ENCODE data around the gene MEI4. TPM values are rescaled to one million over a fixed set of nuclear protein-coding genes. Genes with fewer than 3 reads are reported as not detected.
"Not testable (repeated sequence)": the region's sequence is repeated elsewhere in the genome, so short reads cannot be mapped to it uniquely, and the experiment has no call there.

The MEI4 gene
- total RNA-seq, 1 donor from 2014 or later: not detected

DNA sequence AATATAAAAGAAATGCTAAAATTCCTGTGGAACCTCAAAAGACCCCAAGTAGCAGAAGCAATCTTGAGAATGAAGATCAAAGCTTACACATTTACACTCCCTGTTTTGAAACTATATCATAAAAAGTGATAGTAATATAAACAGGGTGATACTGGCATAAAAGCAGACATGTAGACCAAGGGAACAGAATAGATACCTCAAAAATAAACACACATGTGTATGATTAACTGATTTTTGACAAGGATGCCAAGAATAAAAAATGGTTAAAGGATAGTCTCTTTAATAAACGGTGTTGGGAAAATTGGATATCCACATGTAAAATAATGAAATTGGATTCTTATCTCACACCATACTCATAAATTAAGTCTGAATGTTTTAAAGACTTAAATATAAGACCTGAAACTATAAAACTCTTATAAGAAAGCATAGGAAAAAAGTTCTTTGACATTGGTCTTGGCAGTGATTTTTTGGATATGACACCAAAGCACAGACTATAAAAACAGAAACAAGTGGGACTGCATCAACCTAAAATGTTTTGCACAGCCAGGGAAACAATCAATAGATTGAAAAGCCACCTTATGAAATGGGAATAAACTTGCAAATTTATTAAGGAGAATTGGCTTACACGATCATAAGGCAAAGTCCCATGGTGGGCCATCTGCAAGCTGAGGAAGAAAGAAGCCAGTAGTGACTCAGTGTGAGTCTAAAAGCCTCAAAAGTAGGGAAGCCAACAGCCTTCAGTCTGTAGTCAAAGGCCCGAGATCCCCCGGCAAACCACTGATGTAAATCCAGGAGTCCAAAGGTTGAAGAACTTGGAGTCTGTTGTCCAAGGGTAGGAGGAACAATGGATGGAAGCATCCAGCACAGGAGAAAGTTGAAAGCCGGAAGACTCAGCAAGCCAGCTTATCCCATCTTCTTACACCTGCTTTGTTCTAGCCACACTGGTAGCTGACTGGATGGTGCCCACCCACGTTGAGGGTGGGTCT, 144.3 kb downstream of the MEI4 start:
- DNase-seq (ENCODE audit: low spot score): no peak
- intact Hi-C loops (cut with DNase I): no loop called here

DNA sequence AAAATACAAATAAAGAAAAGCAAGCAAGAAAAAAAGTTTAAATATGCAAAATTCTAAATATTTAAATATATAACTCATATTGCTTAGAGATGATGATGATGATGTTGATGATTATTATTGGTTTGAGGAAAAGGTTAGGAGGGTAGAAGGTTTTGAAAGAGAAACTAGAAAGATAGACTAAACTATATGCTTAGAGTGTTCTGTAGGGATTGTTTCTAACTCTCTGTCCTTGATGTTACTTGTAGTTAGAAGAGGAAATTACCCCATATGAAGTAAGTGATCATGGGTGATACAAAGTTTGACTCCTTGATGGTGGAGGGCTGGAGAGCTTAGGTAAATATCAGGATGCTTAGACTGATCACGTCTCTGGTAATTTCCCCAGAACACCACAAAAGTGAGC, 159.5 kb downstream of the MEI4 start:
- DNase-seq (ENCODE audit: low spot score): no peak
- intact Hi-C loops (cut with DNase I): no loop called here

DNA sequence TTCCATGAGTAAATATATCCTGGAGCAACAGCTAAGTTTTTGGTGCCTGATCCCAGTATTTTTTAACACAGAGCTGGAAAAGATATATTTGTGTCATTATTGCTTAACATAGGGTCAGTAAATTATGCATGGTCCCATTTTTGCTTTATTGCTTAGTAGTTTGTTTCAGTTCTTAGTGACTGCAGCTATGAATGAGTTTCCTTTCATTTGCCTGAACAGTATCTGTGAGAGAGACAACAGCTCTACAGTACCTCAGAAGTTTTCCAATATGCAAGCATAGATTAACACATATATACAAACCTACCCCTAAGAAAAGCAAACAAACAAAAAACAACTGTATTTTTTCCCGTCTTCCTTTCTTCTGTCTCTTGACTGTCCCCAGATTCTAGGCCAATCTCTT, 160.3 kb downstream of the MEI4 start:
- intact Hi-C loops (cut with DNase I): no loop called here

DNA sequence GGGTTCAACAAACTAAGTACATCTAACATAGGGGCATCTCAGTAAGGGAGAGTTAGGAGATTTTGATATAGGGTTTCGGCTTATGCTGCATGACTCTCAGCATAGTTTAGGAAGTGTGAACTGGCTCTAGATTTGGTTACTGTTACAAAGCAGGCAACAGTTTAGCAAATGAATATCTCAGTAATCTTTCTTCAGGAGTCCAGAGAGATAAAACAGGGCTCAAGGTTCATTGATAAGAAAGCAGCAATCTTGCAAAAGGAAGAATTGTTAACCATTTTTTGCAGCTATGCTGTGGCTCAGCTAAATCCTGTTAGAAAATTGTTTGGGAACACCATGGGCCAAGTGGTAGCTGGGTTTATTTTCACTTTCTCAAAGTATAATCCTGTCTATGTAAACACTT, 161.3 kb downstream of the MEI4 start:
- intact Hi-C loops (cut with DNase I): no loop called here
- DNase-seq (ENCODE audit: low spot score): no peak

More for the DNA sequence above, 160.3 kb downstream of the MEI4 start:
- DNase-seq (ENCODE audit: low spot score): no peak

DNA sequence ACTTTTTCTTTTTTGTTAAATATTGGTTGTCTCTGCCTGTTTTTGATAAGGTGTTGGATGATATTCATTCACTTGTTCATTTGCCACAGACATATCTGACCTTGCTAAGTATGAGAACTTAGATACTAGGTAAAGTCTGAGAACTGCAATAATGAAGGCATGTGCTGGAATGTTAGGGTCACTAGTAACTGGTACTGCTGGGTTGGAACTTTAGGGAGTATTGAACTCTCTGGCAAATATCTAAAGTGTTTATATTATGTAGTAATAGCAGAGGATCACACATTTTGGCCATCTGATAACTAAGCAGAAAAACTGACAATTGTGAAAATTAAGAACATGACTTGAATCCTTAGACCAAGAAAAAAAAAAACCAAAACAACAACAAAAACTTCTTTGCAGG, 162.7 kb downstream of the MEI4 start:
- no peak for DNase-seq (ENCODE audit: low spot score)

DNA sequence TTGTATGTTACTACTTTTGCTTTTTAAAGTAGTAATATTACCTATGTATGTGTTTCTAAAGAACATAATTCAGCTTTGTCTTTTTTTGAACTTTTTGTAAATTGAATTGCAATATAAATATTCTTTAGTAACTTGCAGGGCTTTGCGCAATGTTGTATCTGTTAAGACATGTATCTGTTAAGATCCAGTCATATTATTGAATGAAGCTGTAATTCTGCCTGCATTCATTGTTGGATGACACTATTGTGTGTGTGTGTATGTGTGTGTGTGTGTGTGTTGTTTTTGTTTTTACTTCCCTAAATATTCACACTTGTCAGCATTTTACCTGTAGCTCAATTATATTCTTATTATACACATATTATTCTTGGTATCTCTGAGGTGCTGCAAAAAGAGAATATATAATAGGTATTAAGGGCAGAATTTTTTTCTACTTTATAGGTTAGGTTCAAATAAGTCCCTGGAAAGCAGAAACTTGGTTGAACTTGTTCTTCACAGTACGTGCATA, 164.0 kb downstream of the MEI4 start:
- intact Hi-C loops (cut with DNase I): no loop called here
- no peak for DNase-seq (ENCODE audit: low spot score)

More for the DNA sequence above, 162.7 kb downstream of the MEI4 start:
- intact Hi-C loops (cut with DNase I): no loop called here

DNA sequence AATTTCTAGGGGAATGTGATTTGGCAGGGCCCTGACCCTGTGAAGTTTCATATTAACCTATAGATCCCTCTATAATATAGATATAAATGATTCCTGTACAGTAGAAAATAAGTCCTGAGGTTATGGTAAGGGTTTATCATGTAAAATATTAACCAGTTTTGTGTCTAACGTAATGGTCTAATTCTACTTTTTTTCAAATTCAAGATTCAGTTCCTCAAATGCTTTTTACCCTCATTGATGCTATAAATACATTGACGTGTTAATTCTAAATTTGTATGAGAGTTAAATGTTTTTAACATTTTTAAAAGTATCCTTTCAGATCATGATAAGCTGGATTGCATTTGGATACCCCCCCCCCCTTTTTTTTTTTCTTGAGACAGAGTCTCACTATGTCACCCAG, 169.4 kb downstream of the MEI4 start:
- intact Hi-C loops (cut with DNase I): no loop called here
- DNase-seq (ENCODE audit: low spot score): no peak

DNA sequence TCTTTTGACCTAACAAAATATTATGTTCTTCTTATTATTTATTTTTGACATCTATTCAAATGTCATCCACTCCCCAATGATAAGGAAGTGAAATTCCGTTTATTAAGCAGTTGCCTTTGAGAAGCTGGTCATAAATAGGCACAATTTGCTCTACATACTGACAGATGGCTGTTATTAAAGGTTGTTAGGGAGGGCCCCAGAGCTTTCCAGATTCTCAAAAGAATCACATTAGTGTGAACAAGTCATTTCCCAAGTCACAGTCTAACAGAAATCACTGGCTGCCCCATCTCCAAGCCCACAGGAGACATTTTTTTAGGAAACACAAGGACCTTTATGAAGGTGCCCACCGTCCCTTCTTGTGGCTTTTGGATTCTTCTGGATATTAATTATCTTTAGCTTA, 172.4 kb downstream of the MEI4 start:
- no peak for DNase-seq (ENCODE audit: low spot score)
- intact Hi-C loops (cut with DNase I): no loop called here

DNA sequence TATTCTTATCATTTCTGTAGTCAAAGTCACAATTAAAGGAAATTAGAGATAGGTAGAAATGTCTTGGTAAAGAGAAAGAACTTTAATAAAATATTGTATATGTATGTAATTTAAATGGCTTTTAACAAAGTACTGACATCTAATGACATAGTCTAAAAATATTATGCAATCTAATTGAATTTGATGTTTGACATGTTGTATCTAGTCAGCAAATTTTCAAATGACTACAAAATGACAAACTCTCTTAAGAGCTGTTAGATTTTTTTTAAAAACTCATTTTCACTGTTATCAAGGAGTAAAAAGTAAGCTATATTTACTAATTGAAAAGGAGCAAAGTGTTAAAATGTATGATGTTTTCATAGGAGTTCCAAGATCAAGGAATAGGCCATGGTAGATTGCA, 176.9 kb downstream of the MEI4 start:
- no peak for DNase-seq (ENCODE audit: low spot score)
- intact Hi-C loops (cut with DNase I): no loop called here

DNA sequence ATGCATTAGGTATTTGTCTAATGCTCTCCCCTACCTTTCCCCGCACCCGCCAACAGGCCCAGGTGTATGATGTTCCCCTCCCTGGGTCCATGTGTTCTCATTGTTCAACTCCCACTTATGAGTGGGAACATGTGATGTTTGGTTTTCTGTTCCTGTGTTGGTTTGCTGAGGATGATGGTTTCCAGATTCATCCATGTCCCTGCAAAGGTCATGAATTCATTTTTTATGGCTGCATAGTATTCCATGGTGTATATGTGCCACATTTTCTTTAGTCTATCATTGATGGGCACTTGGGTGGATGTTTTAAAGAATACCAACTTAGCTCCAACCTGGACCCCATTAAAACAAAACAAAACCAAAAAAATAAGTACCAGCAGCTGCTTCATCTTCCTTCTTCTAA, 180.9 kb downstream of the MEI4 start:
- DNase-seq (ENCODE audit: low spot score); intact Hi-C loops (cut with DNase I): not testable (repeated sequence)

DNA sequence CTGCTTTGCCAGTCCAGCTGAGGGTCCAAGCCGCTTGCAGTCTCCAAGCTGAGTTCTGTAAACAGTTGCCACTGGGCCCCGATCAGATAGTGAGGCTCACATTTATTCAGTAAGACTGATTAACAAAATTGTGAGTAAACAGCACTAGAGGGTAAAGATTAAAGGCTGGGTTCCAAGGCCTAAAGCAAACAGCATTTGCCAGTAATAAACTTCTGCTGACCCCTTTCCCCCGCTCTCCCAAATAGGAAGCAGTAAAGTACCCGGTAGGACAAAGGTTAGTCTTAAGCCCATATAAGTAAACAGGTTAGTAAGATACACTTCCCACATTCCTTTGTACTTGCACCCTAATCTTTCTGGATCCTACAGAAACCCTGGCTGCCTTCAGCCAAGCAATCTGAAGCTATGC, 181.8 kb downstream of the MEI4 start:
- DNase-seq (ENCODE audit: low spot score): no peak
- intact Hi-C loops (cut with DNase I): no loop called here

DNA sequence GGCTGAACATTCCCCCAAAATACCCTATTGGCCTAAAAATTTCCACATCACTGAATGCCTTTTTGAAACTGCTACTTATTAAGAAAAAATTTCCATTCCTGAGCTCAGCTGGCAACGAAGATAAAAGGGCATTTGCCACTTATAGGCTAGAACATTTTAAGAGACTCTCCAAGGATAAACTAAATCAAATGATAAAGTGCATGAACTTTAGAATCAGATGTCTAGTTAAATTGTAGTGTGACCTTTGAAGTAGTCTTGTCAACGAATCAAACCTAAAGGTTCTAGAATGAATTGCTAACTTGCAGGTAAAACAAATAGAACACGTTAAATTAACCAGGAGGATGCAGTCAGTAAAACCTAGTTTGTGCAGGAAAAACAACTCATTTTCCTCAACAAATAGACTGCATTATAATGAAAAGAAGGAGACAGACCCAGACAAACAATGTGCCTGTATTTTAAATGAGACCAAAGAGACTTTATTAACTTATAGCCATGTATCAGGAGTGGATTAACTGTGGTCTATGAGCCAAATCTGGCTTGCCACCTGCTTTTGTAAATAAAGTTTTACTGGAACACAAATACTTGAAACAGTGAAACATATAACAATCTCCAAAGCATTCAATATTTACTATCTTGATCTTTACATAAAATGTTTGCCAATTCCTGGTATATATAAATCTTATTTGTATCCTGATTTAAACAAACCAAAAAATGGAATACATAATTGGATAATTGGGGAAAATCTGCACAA, 184.4 kb downstream of the MEI4 start:
- intact Hi-C loops (cut with DNase I): no loop called here
- DNase-seq (ENCODE audit: low spot score): no peak

DNA sequence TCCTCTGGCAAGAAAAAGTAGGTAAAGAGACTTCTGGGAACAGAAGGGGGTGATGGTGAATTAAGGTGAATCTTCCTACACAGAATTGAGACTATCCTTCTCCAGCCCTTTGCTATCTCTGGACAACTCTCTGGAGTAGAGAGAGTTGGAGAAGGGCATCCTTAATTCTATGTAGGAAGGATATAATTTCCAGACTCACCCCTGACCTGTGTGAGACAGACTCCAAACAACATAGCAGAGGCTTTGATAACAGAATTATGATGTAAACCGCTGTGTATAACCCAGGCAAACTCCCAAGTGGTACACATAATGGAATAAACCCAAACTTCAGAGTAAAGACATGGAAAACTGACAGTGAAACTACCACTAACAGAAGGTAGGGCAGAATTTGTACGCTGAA, 186.5 kb downstream of the MEI4 start:
- DNase-seq (ENCODE audit: low spot score): no peak
- intact Hi-C loops (cut with DNase I): no loop called here

DNA sequence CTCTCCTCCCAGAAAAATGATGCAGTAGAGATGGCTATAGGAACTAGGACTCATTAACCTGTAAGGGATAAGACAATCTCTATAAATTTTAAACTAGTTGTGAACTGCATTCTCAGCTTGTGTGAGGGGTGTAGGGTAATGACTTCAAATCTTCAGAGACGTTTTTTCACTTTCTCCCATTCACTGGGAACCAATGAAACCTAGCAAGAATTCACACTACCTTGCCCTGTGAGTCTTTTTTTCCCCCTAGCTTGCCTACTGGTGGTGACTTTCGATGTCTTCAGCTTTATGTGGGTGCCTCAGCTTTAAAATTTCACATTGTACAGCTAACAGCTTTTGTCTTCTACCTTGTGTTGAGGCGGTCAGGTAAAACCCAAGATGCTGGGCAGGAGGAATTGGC, 192.0 kb downstream of the MEI4 start:
- DNase-seq (ENCODE audit: low spot score): no peak
- intact Hi-C loops (cut with DNase I): no loop called here

DNA sequence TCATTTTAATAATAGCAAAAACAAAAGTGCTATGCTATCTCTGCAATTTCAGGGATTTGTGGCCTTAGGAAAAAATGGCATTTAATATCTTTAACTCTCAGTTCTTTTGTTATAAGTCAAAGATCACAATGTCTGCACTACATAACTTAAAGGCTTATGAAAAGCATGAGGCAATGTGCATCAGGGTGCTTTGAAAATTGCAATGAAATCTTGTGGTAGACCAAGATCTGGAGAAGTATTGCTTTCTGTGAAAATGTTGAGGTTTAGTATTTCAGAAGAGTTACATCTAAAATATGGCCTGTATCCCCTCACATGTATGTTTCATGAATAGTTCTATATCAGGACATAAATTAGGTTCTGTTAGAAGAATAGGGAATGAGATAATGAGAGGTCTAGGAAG, 200.6 kb downstream of the MEI4 start:
- intact Hi-C loops (cut with DNase I): no loop called here
- DNase-seq (ENCODE audit: low spot score): no peak

DNA sequence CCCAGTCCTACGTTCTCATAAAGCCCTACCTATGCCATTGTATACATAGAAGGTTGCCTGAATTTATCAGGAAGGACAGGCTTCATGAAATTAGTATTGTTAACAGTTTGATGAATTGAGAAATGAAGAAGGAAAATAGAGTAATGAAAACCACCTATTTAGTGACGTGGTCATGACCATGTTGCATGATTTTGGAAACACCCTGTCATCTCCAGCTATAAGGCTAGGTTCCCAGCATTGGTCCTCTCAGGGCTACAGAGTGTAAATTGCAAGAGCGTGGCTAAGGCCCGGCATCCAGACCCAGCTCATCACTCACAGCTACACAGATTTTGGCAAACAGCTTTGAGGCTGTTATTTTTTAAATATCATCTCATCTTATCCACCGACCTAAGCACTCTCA, 203.6 kb downstream of the MEI4 start:
- intact Hi-C loops (cut with DNase I): no loop called here
- DNase-seq (ENCODE audit: low spot score): no peak

DNA sequence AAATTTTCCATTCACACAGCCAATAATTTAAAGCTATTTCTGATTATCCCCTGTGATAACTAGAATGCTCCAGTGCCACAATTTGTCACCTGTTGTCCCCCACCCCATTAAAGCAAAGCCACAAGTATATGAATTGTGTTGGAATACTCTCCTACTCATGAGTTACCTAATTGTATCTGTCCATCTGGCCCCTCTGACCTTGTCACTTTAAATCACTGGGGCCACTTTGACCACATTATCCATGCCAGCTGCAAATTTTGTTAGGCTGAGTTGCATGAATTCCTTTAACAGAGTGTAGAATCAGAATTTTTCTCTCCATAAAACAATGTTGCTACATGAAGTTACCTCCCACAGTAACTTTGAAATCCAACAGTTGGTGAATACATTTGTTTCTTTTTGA, 204.6 kb downstream of the MEI4 start:
- intact Hi-C loops (cut with DNase I): no loop called here
- DNase-seq (ENCODE audit: low spot score): no peak

DNA sequence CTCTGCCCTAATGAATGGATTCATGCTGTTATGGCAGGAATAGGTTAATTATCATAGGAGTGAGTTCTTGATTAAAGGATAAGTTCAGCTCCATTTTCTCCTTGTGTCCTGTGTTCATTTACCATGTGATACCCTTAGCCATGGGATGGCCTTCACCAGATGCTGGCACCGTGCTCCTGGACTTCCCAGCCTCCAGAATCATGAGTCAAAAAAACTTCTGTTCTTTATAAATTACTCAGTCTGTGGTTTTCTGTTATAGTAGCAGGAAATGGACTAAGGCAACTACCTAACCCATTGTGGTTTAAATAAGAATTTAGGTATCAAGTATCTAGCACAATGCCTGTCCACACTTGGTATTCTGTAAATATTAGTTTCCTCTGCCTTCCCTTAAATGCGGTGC, 223.5 kb downstream of the MEI4 start:
- intact Hi-C loops (cut with DNase I): no loop called here
- DNase-seq (ENCODE audit: low spot score): no peak

DNA sequence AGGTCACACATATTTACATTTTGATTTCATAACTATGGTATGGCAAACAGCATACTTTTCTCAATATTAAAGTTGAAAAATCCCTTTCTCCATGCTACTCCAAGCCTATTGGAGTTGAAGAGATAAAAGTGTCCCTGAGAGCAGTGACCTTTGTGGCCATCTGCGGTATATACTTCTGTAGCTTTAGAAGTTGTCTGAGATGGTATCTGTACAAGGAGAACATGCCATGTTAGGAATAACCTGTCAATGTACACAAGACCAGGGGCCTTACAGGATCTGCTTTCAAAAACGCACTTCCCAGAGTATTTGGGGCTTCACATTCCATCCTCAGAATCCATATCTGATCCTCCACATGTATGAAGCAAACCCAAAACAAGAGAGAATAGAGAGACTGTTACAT, 226.7 kb downstream of the MEI4 start:
- intact Hi-C loops (cut with DNase I): no loop called here
- no peak for DNase-seq (ENCODE audit: low spot score)

DNA sequence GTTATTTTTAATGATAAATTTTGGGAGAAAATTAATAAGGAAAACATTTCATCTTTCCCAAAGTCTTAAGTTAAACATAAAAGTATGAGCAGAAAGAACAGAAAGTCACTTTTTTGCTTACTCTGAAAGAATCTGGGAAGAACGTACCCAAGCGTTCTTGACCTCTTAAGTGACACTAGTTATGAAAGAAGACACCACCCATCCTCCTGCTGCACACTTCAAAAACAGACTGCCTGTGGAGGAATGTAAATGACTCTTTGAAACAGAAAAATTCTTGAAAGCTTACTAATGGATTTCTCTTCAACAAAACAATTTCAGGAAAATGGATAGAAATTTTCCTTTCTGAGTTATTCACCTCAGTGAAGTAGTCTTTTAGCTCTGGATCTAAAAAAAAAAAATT, 227.7 kb downstream of the MEI4 start:
- intact Hi-C loops (cut with DNase I): no loop called here
- DNase-seq (ENCODE audit: low spot score): no peak

DNA sequence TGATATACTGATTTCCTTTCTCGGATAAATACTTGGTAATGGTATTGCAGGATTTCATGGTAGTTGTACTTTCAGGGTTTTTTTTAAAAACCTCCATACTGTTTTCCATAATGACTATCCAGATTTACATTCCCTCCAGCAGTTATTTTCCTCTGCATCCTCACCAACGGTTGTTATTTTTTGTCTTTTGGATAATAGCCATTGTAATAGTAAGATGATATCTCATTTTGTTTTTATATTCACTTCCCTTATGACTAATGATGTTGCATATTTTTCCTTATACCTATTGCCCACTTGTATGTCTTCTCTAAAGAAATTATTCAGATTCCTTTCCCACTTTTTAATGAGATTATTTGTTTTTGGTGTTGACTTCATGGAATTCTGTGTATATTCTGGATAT, 231.0 kb downstream of the MEI4 start:
- intact Hi-C loops (cut with DNase I): no loop called here

More for the DNA sequence above, 231.0 kb downstream of the MEI4 start:
- no peak for DNase-seq (ENCODE audit: low spot score)

All from cardiac septum (tissue), 1 donor.